ENCODE measurements around the gene LCOR. TPM values are rescaled to one million over a fixed set of nuclear protein-coding genes. Genes with fewer than 3 reads are reported as not detected.
"Not testable (repeated sequence)": the region's sequence is repeated elsewhere in the genome, so short reads cannot be mapped to it uniquely, and the experiment has no call there.

The LCOR gene
- total RNA-seq, 3 donors from 2014 or later: 19.4 to 53.6 (median 35.7) TPM

GRCh38 chr10:97029271-97029670 lies 197.2 kb downstream of the LCOR start:
- no peaks in the 10 kb centered on the region for H3K36me3 ChIP-seq
- no peak overlapping the region for H3K4me3 ChIP-seq
- no peaks in the 10 kb centered on the region for H3K4me1 ChIP-seq
- no peak for DNase-seq (ENCODE audit: low spot score in 2 of 2)
- H3K9me3 ChIP-seq: no peaks in the 10 kb centered on the region
- intact Hi-C loops (cut with DNase I; ENCODE audit: low total_unique reads): no loop called here
- no peak for TF ChIP-seq POLR2AphosphoS5 (IDR thresholded peaks at IDR 0.05)
- TF ChIP-seq CTCF (IDR thresholded peaks at IDR 0.05): no peak
- no peak for TF ChIP-seq POLR2A (IDR thresholded peaks at IDR 0.05)
- no peaks in the 10 kb centered on the region for H3K27me3 ChIP-seq
- H3K27ac ChIP-seq: no peak overlapping the region

GRCh38 chr10:97030894-97031293 lies 198.8 kb downstream of the LCOR start:
- H3K27ac ChIP-seq: no peak overlapping the region
- H3K36me3 ChIP-seq: no peaks in the 10 kb centered on the region
- TF ChIP-seq POLR2A (IDR thresholded peaks at IDR 0.05): no peak
- H3K27me3 ChIP-seq: no peaks in the 10 kb centered on the region
- H3K4me3 ChIP-seq: no peak overlapping the region
- intact Hi-C loops (cut with DNase I; ENCODE audit: low total_unique reads): no loop called here
- DNase-seq (ENCODE audit: low spot score in 2 of 2): no peak
- no peaks in the 10 kb centered on the region for H3K4me1 ChIP-seq
- no peaks in the 10 kb centered on the region for H3K9me3 ChIP-seq

- H3K9me3 ChIP-seq: no peaks in the 10 kb centered on the region
- H3K27ac ChIP-seq: no peak overlapping the region
- H3K4me1 ChIP-seq: no peaks in the 10 kb centered on the region
- H3K27me3 ChIP-seq: no peaks in the 10 kb centered on the region
- no peak overlapping the region for H3K4me3 ChIP-seq
- DNase-seq (ENCODE audit: low spot score in 2 of 2): no peak
- TF ChIP-seq POLR2AphosphoS5 (IDR thresholded peaks at IDR 0.05) (no peak), POLR2A (IDR thresholded peaks at IDR 0.05) (no peak), CTCF (IDR thresholded peaks at IDR 0.05) (no peak)
- no peaks in the 10 kb centered on the region for H3K36me3 ChIP-seq
- intact Hi-C loops (cut with DNase I; ENCODE audit: low total_unique reads): no loop called here
Measured at GRCh38 chr10:97031459-97031858, 199.4 kb downstream of the LCOR start.

GRCh38 chr10:97032624-97033023 lies 200.5 kb downstream of the LCOR start:
- DNase-seq (ENCODE audit: low spot score in 2 of 2): no peak
- Histone ChIP-seq H3K36me3 (no peaks in the 10 kb centered on the region), H3K4me1 (peaks cover 0 to 3% of the 10 kb centered on the region in 2 donors), H3K27ac (no peak overlapping the region), H3K4me3 (no peak overlapping the region), H3K9me3 (no peaks in the 10 kb centered on the region), H3K27me3 (no peaks in the 10 kb centered on the region)
- TF ChIP-seq POLR2AphosphoS5 (IDR thresholded peaks at IDR 0.05): no peak
- TF ChIP-seq CTCF (IDR thresholded peaks at IDR 0.05): no peak
- no peak for TF ChIP-seq POLR2A (IDR thresholded peaks at IDR 0.05)
- intact Hi-C loops (cut with DNase I; ENCODE audit: low total_unique reads): no loop called here

- H3K27ac ChIP-seq; intact Hi-C loops (cut with DNase I; ENCODE audit: low total_unique reads); H3K27me3 ChIP-seq; H3K36me3 ChIP-seq; DNase-seq (ENCODE audit: low spot score in 2 of 2); H3K4me1 ChIP-seq; H3K4me3 ChIP-seq; H3K9me3 ChIP-seq: not testable (repeated sequence)
Measured at GRCh38 chr10:97033841-97034240, 201.7 kb downstream of the LCOR start.

- no peak for TF ChIP-seq CTCF (IDR thresholded peaks at IDR 0.05)
- TF ChIP-seq POLR2AphosphoS5 (IDR thresholded peaks at IDR 0.05): no peak
- no peak for TF ChIP-seq POLR2A (IDR thresholded peaks at IDR 0.05)
- H3K27ac ChIP-seq: no peak overlapping the region
- no peaks in the 10 kb centered on the region for H3K27me3 ChIP-seq
- no peak for DNase-seq (ENCODE audit: low spot score in 2 of 2)
- no peaks in the 10 kb centered on the region for H3K9me3 ChIP-seq
- peaks cover 0 to 5% of the 10 kb centered on the region in 2 donors for H3K4me1 ChIP-seq
- no peaks in the 10 kb centered on the region for H3K36me3 ChIP-seq
- H3K4me3 ChIP-seq: no peak overlapping the region
- intact Hi-C loops (cut with DNase I; ENCODE audit: low total_unique reads): no loop called here
Measured at GRCh38 chr10:97034301-97034700, 202.2 kb downstream of the LCOR start.
